Gastroesophageal sphincter (tissue), 3 donors: ENCODE data around the gene PLET1.

ENCODE experiments used
- CTCF ChIP-seq, 4 experiments: fragments of 200-600 bp in 2 of 4; fragments of 450-650 bp in 2 of 4; sonication (generic) in 1 of 4; IDR thresholded peaks; one replicate each; pipeline ENCODE4 v1.5.1; 2017 to 2019; ENCODE audit warnings: antibody characterized with exemption in 4 of 4, mild to moderate bottlenecking in 2 of 4, moderate library complexity in 2 of 4
- POLR2A ChIP-seq, 2 donors: fragments of 450-650 bp; IDR thresholded peaks; one replicate each; pipeline ENCODE4 v1.6.1; 2017; ENCODE audit warnings: antibody characterized with exemption in 2 of 2, mild to moderate bottlenecking in 2 of 2, moderate library complexity in 1 of 2
- POLR2AphosphoS5 ChIP-seq: sonication (generic); formaldehyde crosslinking; IDR thresholded peaks from one replicate; pipeline ENCODE4 v1.6.1; 2017; ENCODE audit warnings: antibody characterized with exemption

DNA sequence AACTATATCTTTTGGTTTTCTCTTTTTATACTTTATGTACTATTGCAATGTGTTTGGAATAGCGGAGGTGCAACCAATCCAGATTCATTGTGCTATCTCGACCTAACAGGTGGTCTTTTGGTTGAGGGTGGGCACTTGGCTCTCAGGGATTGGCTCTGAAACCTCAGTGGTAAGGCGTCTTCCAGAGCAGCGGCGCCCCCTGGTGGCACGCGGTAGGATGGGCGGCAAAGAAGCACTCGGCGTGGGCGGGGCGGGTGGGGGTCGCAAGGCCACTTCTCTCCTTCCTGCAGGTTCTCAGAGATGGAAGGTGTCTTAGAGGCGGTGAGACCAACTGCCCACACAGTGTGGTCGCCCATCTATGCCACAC lies 19.2 kb upstream of the PLET1 start:
- peak; percentile 53 to 88 (median 74) for TF ChIP-seq CTCF (IDR thresholded peaks at IDR 0.05)
- TF ChIP-seq POLR2A (IDR thresholded peaks at IDR 0.05) = no peak
- TF ChIP-seq POLR2AphosphoS5 = no peak
